Effector CD4-positive, alpha-beta T cell (primary cell): Measurements from ENCODE around the gene CMSS1.

Experiments used
- DNase-seq: peaks from one replicate; pipeline ENCODE4 v3.0.0-alpha.2; 2020

The CMSS1 gene

DNA sequence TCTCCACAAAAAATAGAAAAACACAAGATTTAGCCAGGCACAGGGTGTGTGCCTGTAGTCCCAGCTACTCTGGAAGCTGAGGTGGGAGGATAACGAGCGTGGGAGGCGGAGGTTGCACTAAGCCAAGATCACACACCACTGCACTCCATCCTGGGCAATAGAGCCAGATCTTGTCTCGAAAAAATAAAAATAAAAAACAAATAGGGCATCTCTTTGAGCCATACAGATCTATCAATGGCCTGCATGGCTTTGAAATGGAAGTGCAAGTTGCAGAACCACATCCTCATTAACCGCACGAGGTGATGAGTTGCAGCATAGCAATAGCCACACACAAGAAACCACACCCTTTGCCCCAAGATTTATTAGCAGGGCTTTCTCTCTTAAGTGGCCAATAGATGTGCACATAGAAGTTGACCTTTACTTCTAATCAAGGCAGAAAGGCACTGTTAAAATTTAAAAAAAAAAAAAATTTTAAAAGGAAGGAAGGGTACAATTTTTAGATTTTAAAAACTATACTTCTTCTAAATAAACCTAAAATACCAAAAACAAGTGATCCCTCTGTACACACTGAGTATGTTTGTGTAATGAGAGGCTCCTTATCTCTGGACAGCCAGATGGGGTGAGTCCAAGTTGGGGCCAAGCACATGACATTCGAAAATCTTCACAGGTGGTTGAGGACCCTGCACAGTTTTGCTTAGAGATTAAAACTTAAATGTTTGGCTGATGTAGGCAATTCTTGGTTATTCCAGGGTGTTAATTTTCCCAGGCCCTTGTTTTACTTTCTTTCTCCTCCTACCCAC lies 243.2 kb downstream of the CMSS1 start:
- DNase-seq: no peak

DNA sequence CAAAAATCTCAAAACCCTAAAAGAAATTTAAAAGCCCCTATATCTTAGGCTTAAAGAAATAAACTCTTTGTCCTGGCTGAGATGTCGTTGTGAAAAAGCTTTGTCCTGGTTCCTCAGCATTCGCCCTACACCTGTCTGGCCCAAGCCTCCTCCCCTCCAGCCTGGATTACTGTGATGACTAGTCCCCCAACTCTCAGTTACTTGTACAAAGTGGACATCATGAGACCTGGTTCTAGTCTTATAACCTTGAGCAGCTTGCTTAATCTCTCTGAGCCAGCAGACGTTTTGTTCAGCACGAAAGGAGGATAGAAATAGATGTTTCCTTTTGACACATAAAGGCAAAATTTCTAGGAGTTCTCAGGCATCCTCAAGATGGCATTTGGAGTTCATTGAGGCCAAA lies 245.0 kb downstream of the CMSS1 start:
- no peak for DNase-seq

DNA sequence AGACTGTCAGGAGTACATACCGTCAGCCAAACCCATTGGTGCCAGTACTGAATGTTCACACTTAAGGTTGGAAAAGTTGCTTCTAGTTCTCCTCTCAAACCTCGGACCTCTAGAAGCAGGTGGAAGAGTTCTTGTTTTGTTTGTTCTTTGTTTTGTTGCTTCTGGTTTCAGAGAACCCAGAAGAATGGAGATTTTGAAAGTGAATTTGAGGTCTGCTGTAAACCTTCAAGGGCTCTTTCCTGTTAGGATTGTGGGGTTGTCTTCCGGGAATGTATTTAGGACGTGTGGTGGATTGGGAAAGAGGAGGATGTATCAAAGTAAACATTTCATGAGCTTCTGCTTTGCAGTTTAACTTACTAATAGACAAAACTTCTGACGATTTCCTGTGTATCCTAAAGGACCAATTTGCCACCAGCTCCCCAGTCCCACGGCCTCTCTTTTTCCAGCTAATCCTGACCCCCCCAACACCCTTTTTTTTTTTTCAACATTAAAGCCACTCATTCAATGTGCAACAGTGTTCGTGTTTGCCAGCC lies 246.3 kb downstream of the CMSS1 start:
- DNase-seq: no peak

DNA sequence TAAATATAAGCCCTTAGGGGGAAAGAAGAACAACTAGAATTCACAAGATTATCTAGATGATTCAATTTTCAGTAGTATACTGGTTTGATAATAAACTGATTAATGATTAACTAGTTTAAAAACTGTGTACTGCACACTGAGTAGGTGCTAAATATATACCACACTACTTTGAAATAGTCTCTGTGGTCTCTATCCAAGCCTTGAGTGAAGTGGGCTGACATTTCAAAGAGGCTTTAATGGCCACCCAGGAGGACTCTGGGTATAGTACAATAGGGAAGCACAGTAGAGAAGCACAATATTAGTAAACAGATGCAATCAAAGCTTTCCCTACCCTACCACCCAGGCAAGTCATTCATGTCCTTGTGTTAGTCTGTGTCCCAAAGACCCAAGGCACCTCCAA lies 249.9 kb downstream of the CMSS1 start:
- no peak for DNase-seq

DNA sequence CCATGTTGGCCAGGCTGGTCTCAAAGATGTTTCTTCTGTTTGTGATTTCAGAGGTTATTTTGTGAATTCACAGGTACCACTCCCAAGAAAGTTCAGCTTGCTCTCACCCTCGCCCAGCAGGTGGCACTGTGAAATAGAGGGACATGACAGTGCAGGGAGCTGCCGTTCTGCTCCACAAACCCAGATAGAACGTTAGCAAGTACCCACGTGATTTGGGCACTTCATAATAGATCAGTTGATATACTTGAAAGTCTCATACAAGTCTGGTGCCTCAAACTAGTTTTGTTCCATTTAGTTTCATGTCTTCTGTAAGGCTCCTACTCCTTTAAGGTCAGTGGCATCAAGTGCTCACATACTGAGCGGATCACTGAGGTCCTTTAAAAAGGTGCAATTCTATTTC lies 251.2 kb downstream of the CMSS1 start:
- peak; percentile 58 for DNase-seq

DNA sequence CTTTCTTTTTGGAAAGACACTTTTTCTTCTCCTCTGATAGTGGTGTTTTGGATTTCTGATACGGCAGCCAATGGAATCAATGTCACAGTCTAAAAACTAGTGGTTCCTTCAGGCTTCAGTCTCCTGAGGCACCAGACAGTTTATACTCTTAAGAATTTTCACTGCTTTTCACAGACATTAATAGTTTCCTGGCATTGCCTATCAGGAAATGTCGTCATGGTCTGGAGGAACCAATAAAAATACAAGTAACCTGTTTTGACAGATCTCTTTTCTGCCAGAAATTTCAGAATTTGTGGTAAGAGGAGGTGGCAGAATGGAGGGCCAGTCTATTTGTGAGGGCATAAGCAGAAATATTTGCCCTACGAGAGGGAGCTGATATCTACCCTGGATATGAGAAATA lies 251.8 kb downstream of the CMSS1 start:
- DNase-seq: no peak

DNA sequence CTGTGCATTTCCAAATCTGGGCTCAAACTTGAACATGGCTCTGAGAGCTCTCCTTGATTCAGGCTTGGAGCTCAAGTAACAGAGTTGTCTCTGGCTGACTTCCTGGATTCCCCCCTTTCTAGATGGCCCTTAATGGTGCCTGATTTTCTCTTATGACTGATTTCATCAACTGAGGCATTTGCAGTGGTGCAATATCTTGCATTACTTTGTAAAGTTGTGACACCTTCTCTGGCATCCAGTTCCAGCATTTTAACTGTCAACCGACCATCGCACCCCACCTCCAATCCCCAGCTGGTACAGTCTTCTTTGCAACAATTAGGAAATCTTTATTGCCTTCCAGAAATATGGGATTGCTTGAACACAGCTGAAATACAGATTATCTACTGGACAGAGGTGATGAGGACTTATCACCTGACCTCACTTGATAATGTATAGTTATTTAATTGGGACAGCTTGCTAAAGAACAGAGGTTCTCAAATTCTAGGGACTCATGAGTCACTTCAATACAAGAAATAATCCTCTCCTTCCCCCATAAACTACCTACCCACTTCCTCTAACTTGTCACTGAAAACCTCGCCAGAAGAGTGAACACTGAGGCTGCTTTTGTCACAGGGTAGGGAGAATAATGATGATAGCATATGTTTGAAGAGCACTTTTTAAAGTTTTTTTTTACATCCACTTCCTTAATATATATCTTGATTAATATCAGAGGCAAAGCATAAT lies 254.8 kb downstream of the CMSS1 start:
- DNase-seq: no peak

DNA sequence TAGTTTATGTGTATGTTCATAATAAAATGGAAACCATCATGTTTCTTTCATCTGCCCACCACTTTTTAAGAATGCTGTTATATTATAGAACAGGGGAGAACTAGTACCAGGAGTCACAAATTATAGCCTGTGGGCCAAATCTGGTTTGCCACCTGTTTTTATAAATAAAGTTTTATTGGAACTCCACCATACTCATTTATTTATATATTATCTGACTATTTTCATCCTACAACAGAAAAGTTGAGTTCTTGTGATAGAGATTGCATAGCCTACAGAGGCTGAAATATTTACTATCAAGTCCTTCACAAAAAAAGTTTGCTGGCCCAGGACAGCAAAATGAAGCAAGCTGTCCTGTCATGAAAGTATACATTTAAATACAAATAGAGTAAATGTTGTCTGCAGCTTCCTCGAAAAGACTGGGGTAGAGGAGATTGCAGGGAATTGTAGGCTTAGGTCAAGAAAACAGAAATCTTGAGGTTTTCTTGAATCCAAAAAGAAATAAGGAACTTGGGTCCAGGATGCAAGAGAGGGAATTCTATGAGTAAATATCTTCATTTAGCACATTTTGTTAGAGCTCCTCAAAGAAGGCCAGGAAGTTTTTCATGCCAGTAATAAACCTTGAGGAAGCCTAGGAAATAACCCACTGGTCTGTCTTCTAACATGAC lies 255.5 kb downstream of the CMSS1 start:
- no peak for DNase-seq

DNA sequence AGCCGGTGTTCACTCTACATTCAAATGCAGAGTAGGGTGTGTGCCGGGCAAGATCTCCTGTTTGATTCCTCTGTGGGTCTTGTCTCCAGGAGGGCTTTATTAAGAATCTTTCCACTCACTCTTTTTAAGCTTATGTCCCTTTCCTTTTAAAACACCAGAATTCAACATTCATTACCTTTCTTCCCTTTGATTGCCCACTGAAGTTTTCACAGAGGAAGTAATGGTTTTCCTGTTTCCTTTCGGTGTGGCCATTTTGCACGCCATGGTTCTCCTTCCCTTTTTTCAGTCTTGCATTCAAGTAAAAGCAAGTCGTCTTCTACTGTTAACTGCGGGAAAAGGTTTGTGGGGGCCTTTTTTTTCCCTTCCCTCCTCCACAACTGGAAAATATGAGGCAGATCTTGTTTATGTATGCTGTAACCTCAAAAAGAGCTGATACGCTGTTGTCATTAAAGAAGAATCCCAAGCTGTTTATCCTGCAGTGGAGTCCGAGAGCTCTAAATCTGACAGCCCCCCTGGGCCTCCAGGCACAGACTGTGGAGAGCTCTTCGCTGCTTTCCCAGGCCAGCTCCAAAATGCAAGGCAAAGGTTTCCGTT lies 256.1 kb downstream of the CMSS1 start:
- no peak for DNase-seq

DNA sequence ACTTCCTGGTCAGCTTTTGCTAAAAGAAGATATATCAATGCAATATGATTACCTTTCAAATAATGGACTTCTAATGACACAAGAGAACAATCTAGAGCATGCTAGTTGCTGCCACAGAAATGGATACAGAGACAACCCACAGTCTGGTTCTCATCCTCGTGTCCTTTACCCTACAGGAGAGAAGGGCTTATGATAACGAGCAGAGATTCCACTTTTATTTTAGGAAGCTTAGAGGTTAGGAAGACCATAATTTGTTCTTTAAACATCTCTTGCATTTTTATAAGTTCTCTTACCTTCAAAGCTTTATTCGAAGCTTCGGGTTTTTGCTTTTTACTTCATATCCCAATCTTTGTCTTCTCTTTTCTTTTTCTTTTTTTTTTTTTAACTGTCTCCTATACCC lies 257.5 kb downstream of the CMSS1 start:
- DNase-seq: no peak

DNA sequence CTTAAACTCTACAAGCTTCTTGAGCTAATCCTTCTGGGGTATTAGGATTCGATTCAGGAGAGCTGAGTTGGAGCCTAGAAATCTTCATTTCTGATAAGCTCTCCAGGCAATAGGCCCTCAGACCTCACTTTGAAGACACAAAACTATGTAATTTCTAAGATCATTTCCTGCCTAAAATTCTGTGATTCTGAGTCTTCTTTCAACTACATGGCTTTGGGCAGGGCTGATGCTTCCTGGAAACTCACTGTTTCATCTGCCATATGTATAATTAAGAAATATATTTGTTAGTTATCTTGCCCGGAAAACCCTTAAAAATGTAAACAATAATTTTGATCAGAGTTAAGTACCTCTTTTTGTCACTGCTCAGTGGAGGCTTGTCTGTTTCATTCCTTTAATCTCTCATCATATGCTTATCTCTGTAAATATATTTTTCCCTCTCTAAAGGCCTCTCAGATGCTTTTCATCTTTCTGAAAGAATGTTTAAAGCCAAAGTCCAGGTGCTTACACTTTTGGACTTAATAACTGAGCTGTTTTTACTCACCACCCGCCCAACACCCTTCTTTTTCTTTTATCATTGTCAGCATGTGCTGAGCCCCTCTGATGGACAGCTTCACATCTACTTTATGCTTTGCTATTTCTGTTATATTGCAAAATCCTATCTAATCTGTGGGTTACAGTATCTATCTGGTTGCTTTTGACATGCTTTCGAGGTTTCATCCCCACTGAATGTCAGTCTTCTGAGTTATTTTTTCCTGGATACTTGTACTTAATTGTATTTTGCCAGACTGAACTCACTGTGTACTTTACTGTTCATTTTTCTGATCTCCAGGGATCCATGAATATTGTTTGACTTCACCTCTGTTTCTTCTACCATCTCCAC lies 258.4 kb downstream of the CMSS1 start:
- DNase-seq: no peak

DNA sequence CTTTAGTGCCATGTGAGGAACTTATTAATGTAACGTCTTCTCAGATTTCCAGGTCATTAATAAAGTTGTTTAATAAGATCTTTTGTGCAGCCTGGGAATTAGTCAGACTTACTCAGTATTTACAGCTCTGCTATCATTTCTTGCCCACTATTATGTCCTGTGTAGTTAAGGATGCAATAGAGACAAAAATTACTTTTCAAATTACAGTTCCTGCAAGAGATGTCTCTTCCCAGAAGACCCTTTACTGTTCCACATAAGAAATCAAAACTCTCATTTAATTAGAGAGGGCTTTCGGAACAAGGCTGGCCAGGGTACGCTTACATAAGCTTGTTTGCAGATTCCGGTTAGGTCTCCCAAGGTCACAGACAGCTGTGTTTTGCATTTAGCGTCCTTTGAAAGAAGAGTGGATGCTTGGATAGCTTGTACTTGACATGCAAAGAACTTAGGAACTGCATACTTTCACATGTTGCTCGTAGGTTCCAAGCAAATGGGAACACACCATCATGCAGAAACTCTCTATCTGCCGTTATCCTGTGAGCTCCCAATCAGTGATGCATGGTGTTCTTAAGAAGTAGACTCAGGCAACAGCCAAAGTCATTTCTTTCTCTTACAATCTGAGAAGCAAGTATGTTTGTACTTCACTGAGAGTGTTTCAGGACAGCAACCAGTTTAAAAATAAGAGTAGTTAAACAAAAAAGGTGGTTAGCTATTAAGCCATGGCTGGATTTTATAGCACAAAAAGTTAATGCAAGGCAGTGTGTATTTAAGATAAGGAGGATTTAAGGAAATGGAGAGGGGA lies 259.3 kb downstream of the CMSS1 start:
- DNase-seq: no peak

DNA sequence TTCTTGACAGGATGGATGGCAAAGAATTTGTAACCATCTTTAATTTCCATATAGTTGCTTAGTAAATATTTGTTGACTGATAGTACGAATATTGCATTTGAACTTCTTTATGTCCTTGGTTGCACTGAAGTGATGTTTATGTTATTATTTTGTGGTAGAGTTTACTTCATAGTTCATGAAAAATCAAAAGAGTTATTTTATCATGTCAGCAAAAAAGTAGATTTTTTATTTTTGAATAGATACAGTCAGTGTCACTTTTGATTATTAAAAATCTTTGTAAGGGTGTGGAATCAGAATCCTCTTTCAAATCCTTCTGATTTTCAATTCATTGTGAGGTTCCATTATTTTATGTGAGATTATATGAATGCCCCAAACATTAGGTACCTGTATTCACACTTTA lies 261.7 kb downstream of the CMSS1 start:
- no peak for DNase-seq

DNA sequence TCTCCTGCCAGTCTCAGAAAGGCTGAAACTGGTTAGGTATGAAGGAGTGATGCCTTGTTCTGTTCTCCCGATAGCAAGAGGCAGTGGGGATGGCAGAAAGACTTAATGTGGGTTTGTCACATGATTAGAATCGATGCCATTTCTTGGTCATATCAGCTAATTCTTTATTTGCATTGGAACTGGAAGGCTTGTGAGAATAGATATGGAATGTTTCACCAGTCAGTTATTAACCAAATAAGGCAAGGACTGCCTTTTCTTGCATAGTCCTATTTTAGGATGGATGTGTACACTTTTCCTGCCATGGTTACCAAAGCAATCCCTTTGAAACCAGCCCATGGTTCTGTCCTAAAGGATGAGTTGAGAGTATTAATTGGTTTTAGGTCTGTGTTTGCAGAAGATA lies 262.9 kb downstream of the CMSS1 start:
- no peak for DNase-seq

DNA sequence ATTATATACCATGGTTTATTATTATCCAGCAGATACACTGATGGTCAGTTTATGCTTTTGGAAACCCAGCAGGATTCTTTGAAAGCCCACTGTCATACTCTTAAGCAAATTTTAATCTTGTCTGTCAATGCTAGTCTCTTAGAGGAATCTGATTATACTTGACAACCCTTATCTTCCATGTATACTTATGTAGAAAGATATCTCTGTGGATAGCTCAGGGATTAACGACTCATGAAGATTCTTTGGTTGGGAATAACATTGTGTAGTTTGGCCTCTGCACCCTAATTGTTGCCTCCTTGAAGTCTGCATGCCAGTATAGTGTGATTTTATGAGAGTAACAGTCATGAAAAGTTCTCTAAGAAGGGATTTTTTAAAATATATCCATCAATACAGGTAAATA lies 263.6 kb downstream of the CMSS1 start:
- no peak for DNase-seq

DNA sequence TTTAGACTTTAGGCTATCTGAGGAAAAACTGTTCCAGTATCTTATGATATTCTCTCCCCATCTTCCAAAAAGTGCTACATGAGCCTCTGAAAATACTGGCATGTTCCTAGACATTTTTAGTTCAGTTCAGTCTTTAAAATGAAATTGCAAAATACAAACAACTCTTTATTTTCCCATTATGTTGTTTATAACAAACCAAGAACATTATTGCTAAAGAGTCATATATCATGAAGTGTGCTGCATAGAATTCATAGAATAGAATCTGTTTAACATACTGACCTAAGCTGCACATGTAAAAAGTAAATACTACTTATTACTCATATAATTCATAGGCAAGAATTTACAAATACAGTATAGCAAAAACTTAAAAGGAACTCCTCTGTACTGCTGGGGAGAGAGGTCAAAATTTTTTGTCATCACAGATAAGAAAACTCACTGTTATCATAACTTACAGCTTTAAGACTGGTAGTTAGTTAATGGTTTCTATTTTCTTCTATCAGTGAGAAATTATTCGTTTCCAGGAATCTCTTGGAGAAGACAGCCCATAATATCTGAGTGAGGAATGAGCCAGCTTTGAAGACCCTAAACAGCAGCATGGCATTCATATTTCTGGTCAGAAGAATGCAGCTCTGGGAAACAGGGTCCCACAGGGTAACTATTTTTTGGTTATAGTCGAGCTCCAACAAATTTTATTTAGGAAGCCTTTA lies 264.5 kb downstream of the CMSS1 start:
- no peak for DNase-seq

DNA sequence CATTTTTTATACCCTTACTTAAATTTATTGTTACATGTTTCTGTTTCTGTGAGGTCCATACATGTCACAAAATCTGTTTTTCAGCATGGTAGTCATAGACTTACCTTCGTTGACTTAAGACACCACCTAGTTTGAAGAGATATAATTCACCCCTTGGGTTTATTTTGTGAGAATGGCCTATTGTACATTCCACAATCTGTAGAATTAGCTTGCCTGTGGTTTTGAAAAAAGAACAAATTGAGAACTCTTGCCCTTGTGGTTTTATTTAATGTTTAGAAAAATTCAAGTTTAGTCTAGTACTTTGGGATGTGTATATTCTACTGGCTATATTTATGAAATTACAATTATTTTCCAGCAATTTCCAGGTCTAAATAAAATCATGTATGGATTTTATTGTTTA lies 265.1 kb downstream of the CMSS1 start:
- DNase-seq: no peak

DNA sequence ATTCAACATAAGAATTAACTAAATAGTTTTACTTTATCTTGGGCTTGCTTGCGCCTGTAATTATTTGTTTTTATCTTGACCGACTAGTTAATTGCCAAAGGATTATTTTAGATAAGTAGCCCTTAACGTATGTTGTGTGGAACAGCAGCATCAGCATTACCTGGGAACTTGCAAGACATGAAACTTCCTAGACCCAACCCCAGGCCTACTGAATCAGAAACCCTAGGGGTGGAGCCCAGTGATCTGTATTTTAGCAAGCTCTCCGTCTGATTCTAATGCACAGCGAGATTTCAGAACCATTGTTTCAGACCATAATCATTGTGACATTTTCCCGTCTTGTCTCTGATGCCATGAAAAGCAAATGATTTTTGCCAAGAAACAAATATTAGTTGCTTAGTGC lies 265.5 kb downstream of the CMSS1 start:
- no peak for DNase-seq

DNA sequence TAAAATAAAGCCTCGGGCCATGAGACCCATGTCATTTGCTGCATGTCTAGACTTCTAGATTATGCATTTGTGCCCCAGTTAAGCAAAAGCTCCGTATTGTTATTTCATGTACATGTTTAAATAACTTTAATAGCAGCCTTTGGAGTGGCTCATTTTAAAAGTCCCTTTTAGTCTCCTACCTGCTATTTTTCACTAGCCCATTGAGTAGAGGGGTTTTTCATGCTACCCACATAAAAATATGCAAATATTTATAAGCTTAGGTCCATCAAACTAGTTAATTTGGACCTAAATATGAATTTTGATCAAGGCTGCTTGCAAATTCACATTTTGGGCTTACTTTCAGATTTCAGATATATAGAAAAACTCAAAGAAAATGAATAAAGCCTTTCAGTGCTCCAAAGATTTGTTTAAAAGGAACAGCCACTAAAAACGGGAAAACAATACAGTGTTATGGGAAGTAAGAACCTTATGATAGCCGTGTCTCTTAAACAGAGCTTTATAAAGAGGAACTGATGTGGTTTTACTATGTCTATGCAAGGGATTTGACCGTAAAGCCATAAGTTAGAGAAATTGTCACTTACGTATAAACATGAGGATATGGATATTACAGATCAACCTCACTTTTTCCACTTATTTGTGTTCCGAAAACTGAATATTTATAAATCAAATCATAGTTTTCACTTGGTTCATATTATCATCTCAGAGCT lies 266.6 kb downstream of the CMSS1 start:
- no peak for DNase-seq

DNA sequence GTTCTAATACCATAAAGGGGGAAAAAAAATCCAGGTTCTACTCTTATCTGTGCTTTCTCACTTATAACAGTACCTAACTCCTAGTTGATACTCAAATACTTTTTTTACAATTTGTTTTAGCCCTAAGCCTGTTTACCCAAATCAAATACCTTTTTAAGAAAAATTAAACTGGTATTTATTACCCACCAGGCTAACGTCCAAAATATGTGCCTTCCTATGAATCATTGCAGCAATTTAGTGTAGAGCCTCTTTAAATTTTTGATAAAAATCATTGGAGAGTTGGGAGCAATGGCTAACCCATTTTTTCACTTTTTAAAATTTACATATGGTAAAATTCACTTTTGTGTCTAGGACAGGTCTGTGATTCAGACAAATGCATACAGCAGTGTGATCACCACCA lies 268.7 kb downstream of the CMSS1 start:
- no peak for DNase-seq
